HepG2 (cell line): ENCODE measurements around the gene PRR12. TPM values are rescaled to one million over a fixed set of nuclear protein-coding genes. Genes with fewer than 3 reads are reported as not detected.
A peak's percentile ranks its signal among the peaks of the same experiment; 100 is the strongest.

ENCODE experiments used
- AKAP8 ChIP-seq: sonication (generic); formaldehyde crosslinking; IDR thresholded peaks from 2 replicates; pipeline ENCODE4 v1.5.1; 2020; ENCODE audit warnings: mild to moderate bottlenecking, missing genetic modification reagents
- ARNTL ChIP-seq: sonication (generic); formaldehyde crosslinking; IDR thresholded peaks from 2 replicates; pipeline ENCODE4 v1.4.0; 2020; ENCODE audit warnings: mild to moderate bottlenecking, missing genetic modification reagents
- BCL6 ChIP-seq: IDR thresholded peaks from 2 replicates; pipeline ENCODE4 v1.6.1; 2016; ENCODE audit warnings: missing genetic modification reagents, missing compliant biosample characterization
- DMTF1 ChIP-seq: sonication (generic); formaldehyde crosslinking; IDR thresholded peaks from 2 replicates; pipeline ENCODE4 v1.4.0; 2020; ENCODE audit warnings: mild to moderate bottlenecking, missing genetic modification reagents
- DR1 ChIP-seq: sonication (generic); formaldehyde crosslinking; IDR thresholded peaks from 2 replicates; pipeline ENCODE4 v1.8.0; 2021; ENCODE audit warnings: mild to moderate bottlenecking, missing genetic modification reagents, inconsistent platforms
- ERF ChIP-seq: IDR thresholded peaks from 2 replicates; pipeline ENCODE4 v1.6.1; 2018; ENCODE audit warnings: missing biosample characterization, missing genetic modification reagents
- GATA4 ChIP-seq: sonication (generic); IDR thresholded peaks from 2 replicates; pipeline ENCODE4 v1.6.1; 2016; ENCODE audit warnings: antibody characterized with exemption, low read depth, borderline replicate concordance
- GFI1 ChIP-seq: sonication (generic); formaldehyde crosslinking; IDR thresholded peaks from 2 replicates; pipeline ENCODE4 v1.5.0; 2020; ENCODE audit warnings: missing genetic modification reagents, mild to moderate bottlenecking, borderline replicate concordance
- HINFP ChIP-seq: sonication (generic); formaldehyde crosslinking; IDR thresholded peaks from 2 replicates; pipeline ENCODE4 v1.4.0; 2020; ENCODE audit warnings: low read depth, mild to moderate bottlenecking, missing genetic modification reagents
- HOXD1 ChIP-seq: sonication (generic); formaldehyde crosslinking; IDR thresholded peaks from 2 replicates; pipeline ENCODE4 v1.5.0; 2020; ENCODE audit warnings: missing genetic modification reagents
- MAFF ChIP-seq: IDR thresholded peaks from 2 replicates; pipeline ENCODE4 v1.6.1; 2011; ENCODE audit warnings: low read depth, low read length, improper control_type of control experiment
- MAX ChIP-seq: IDR thresholded peaks from 2 replicates; pipeline ENCODE4 v1.6.1; 2012; ENCODE audit warnings: inconsistent platforms
- MYC ChIP-seq: sonication (generic); formaldehyde crosslinking; IDR thresholded peaks from 2 replicates; pipeline ENCODE4 v1.9.0; 2021; ENCODE audit warnings: missing genetic modification reagents, borderline replicate concordance
- MYPOP ChIP-seq: sonication (generic); formaldehyde crosslinking; IDR thresholded peaks from 2 replicates; pipeline ENCODE4 v1.8.1; 2023; ENCODE audit warnings: mild to moderate bottlenecking, moderate library complexity, missing genetic modification reagents
- RFX3 ChIP-seq: IDR thresholded peaks from 2 replicates; pipeline ENCODE4 v1.6.1; 2016; ENCODE audit warnings: missing biosample characterization, missing genetic modification reagents
- SALL1 ChIP-seq: sonication (generic); formaldehyde crosslinking; IDR thresholded peaks from 2 replicates; pipeline ENCODE4 v1.8.0; 2022; ENCODE audit warnings: mild to moderate bottlenecking, missing genetic modification reagents
- SIX1 ChIP-seq: sonication (generic); formaldehyde crosslinking; IDR thresholded peaks from 2 replicates; pipeline ENCODE4 v1.4.0; 2020; ENCODE audit warnings: missing genetic modification reagents, borderline replicate concordance
- SMARCC2 ChIP-seq: fragments of 450-650 bp; IDR thresholded peaks from 2 replicates; pipeline ENCODE4 v1.6.1; 2017; ENCODE audit warnings: antibody characterized with exemption, mild to moderate bottlenecking
- SNAPC5 ChIP-seq: sonication (generic); formaldehyde crosslinking; IDR thresholded peaks from 2 replicates; pipeline ENCODE4 v1.8.1; 2023; ENCODE audit warnings: mild to moderate bottlenecking, missing genetic modification reagents, borderline replicate concordance
- TCF12 ChIP-seq, 2 experiments: fragments of 450-650 bp in 1 of 2; sonication (generic) in 1 of 2; formaldehyde crosslinking in 1 of 2; IDR thresholded peaks; 2 replicates each; pipeline versions ENCODE4 v1.6.1 to v1.8.0; 2017 to 2022; ENCODE audit warnings: antibody characterized with exemption in 1 of 2, mild to moderate bottlenecking in 1 of 2, missing genetic modification reagents in 1 of 2, moderate library complexity in 1 of 2
- ZNF263 ChIP-seq: sonication (generic); formaldehyde crosslinking; IDR thresholded peaks from 2 replicates; pipeline ENCODE4 v1.4.0; 2020; ENCODE audit warnings: missing genetic modification reagents
- ZNF460 ChIP-seq: sonication (generic); formaldehyde crosslinking; IDR thresholded peaks from 2 replicates; pipeline ENCODE4 v1.5.1; 2020; ENCODE audit warnings: missing genetic modification reagents, mild to moderate bottlenecking, borderline replicate concordance
- ZNF552 ChIP-seq: sonication (generic); formaldehyde crosslinking; IDR thresholded peaks from 2 replicates; pipeline ENCODE4 v1.9.0; 2022; ENCODE audit warnings: missing genetic modification reagents, mild to moderate bottlenecking, borderline replicate concordance
- ZNF691 ChIP-seq: sonication (generic); formaldehyde crosslinking; IDR thresholded peaks from 2 replicates; pipeline ENCODE4 v1.4.0; 2020; ENCODE audit warnings: missing genetic modification reagents, low read depth, mild to moderate bottlenecking, borderline replicate concordance
- polyA plus RNA-seq, 8 experiments: library from polyadenylated mRNA; depleted of rRNA in 3 of 8; stranded (reverse) in 7 of 8; unstranded in 1 of 8; fragments of >200 nt; fragmentation: Illumina TruSeq in 4 of 8; extraction: Trizol in 4 of 8; gene quantifications; 2 replicates each; pipeline versions ENCODE4 v1.2.1 to v1.2.3, GENCODE V29; 2011 to 2016; ENCODE audit warnings: low read depth in 4 of 8, missing spikeins in 1 of 8, mixed read lengths in 1 of 8; ENCODE audit not compliant: insufficient read depth in 1 of 8
- total RNA-seq, 5 experiments: library from RNA; depleted of rRNA; stranded (reverse); fragments of >200 nt; fragmentation: Illumina TruSeq; extraction: Trizol; gene quantifications; 2 replicates each; pipeline ENCODE4 v1.2.3, GENCODE V29; 2016; ENCODE audit warnings: low read depth in 1 of 5

The PRR12 gene
- total and polyA plus RNA-seq, 2 of the 13 experiments (the other 11 are each of a cell fraction or from before 2014, with no cell fraction given) = 0.62 to 1.5 TPM

GRCh38 chr19:49640113-49640898, 49.3 kb downstream of the PRR12 start, which contains the start of gene RRAS (continued):
- no peak for TF ChIP-seq SNAPC5 (CRISPR knock-in tag)
- 0 out of 2 replicates have a peak, but pooled peaks have one; percentile 30 for TF ChIP-seq GATA4
- no peak for TF ChIP-seq TCF12 (IDR thresholded peaks at IDR 0.05)
- TF ChIP-seq TCF12 (CRISPR knock-in tag; IDR thresholded peaks at IDR 0.05) = no peak
- no peak for TF ChIP-seq ARNTL (CRISPR knock-in tag)
- peak; percentile 95 for TF ChIP-seq DR1 (CRISPR knock-in tag)
- peak; percentile 6; the same call in 1 of the 2 replicates for TF ChIP-seq HINFP (CRISPR knock-in tag)
- TF ChIP-seq HOXD1 (CRISPR knock-in tag) = no peak
- TF ChIP-seq MAX = peak; percentile 46
- TF ChIP-seq ZNF691 = no peak
- no peak for TF ChIP-seq MYPOP (CRISPR knock-in tag)
- TF ChIP-seq AKAP8 (CRISPR knock-in tag) = 0 out of 2 replicates have a peak, but pooled peaks have one; percentile 14
- no peak for TF ChIP-seq ZNF263 (CRISPR knock-in tag)
- TF ChIP-seq MAFF = peak; percentile 24; the same call in 1 of the 2 replicates
- no peak for TF ChIP-seq RFX3
- no peak for TF ChIP-seq SIX1
- peak; percentile 51; the same call in 1 of the 2 replicates for TF ChIP-seq MYC (CRISPR knock-in tag)
- no peak for TF ChIP-seq DMTF1
- TF ChIP-seq SMARCC2 = no peak
- no peak for TF ChIP-seq ZNF460 (CRISPR knock-in tag)
- TF ChIP-seq BCL6 (CRISPR knock-in tag) = no peak; the same call in 1 of the 2 replicates
- TF ChIP-seq ZNF552 (CRISPR knock-in tag) = no peak
- peak; percentile 83 for TF ChIP-seq SALL1 (CRISPR knock-in tag)
- TF ChIP-seq ERF (CRISPR knock-in tag) = no peak; the same call in 1 of the 2 replicates
- peak; percentile 82 for TF ChIP-seq GFI1 (CRISPR knock-in tag)
